Activated T-cell treated with anti-CD3 and anti-CD28 coated beads, Interleukin-2, amount 50 U/mL, for 72 hours (primary cell): ENCODE measurements around the gene FHIT. TPM values are rescaled to one million over a fixed set of nuclear protein-coding genes. Genes with fewer than 3 reads are reported as not detected.
"Not testable (repeated sequence)": the region's sequence is repeated elsewhere in the genome, so short reads cannot be mapped to it uniquely, and the experiment has no call there.

Source experiments
- ATAC-seq, 2 donors: fragments of 150-1000 bp; cut with Tn5 transposase; replicated peaks in 1 of 2; 2 replicates each; pipeline ENCODE4 v1.10.0; 2021; ENCODE audit warnings: moderate library complexity in 2 of 2, mild to moderate bottlenecking in 1 of 2
- DNase-seq, 2 donors: peaks; one replicate each; pipeline ENCODE4 v3.0.0; 2021 to 2022; ENCODE audit warnings: mixed read lengths in 1 of 2
- H3K27ac Mint-ChIP-seq: one replicate; pipeline ENCODE4 v1.8.0; 2022; ENCODE audit warnings: mild to moderate bottlenecking, moderate library complexity, mixed read lengths
- H3K27me3 Mint-ChIP-seq: one replicate; pipeline ENCODE4 v1.8.0; 2022; ENCODE audit warnings: low read depth, mixed read lengths
- H3K36me3 Mint-ChIP-seq, 2 donors: one replicate each; pipeline ENCODE4 v1.8.0; 2022; ENCODE audit warnings: mixed read lengths in 2 of 2, mild to moderate bottlenecking in 1 of 2; ENCODE audit not compliant: insufficient read depth in 2 of 2
- H3K4me1 Mint-ChIP-seq: one replicate; pipeline ENCODE4 v1.8.0; 2022; ENCODE audit warnings: low read depth, mixed read lengths
- H3K4me3 Mint-ChIP-seq, 2 donors: one replicate each; pipeline ENCODE4 v1.8.0; 2022; ENCODE audit warnings: mild to moderate bottlenecking in 2 of 2, mixed read lengths in 2 of 2, moderate library complexity in 2 of 2
- H3K9me3 Mint-ChIP-seq, 2 donors: one replicate each; pipeline ENCODE4 v1.8.0; 2022; ENCODE audit warnings: mixed read lengths in 2 of 2
- total RNA-seq, 2 donors: library from RNA; stranded (reverse); gene quantifications; one replicate each; pipeline ENCODE4 v1.2.3, GENCODE V29; 2022

Gene FHIT
- total RNA-seq, 2 donors from 2014 or later: 48.2 to 54.9 TPM

DNA sequence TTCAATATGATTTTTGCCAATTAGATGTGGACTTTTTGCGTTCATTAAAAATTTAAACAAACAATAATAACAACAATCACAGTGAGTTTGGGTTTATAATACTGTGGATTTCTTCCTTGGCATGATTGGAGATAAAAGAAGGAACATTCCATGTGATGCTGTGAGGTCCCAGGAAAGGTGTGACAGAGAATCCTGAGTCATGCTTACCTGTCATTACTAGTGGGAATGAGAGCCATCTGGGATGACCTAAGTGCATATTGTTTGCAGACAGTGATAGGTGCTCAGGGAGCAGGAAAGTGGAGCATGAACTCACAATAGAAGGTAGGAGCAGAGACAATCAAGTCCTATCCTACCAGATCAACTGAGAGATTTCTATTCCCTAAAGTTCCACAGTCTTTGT, 1434.9 kb downstream of the FHIT start:
- no peak for ATAC-seq
- H3K9me3 Mint-ChIP-seq: peaks cover 0 to 5% of the 10 kb centered on the region in 2 donors
- no peak overlapping the region for H3K27ac Mint-ChIP-seq
- H3K4me3 Mint-ChIP-seq: no peak overlapping the region
- peaks cover 16% of the 10 kb centered on the region for H3K4me1 Mint-ChIP-seq
- no peaks in the 10 kb centered on the region for H3K36me3 Mint-ChIP-seq
- no peak for DNase-seq
- H3K27me3 Mint-ChIP-seq: no peaks in the 10 kb centered on the region

DNA sequence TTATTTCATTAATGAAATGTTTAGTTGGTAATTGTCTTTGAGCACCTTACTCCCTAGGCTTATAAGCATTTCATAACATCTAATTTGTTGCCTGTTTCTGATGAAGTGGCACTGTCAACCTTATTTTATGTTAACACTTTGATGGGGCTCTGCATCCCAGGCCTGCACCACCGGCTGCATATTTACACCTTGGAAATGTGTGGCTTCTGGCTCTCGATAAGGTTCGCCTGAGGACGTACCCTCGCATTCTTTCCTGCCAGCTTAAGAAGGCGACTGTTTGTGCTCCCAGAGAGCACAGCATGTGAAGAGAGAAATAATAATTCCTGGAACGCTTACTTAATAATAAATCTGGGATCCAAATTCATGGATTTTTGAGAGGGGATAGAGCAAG, 1438.1 kb downstream of the FHIT start:
- H3K27me3 Mint-ChIP-seq: no peaks in the 10 kb centered on the region
- no peak overlapping the region for H3K4me3 Mint-ChIP-seq
- DNase-seq (no peak), ATAC-seq (no peak)
- H3K4me1 Mint-ChIP-seq: peaks cover 16% of the 10 kb centered on the region
- no peak overlapping the region for H3K27ac Mint-ChIP-seq
- no peaks in the 10 kb centered on the region for H3K9me3 Mint-ChIP-seq
- H3K36me3 Mint-ChIP-seq: no peaks in the 10 kb centered on the region

DNA sequence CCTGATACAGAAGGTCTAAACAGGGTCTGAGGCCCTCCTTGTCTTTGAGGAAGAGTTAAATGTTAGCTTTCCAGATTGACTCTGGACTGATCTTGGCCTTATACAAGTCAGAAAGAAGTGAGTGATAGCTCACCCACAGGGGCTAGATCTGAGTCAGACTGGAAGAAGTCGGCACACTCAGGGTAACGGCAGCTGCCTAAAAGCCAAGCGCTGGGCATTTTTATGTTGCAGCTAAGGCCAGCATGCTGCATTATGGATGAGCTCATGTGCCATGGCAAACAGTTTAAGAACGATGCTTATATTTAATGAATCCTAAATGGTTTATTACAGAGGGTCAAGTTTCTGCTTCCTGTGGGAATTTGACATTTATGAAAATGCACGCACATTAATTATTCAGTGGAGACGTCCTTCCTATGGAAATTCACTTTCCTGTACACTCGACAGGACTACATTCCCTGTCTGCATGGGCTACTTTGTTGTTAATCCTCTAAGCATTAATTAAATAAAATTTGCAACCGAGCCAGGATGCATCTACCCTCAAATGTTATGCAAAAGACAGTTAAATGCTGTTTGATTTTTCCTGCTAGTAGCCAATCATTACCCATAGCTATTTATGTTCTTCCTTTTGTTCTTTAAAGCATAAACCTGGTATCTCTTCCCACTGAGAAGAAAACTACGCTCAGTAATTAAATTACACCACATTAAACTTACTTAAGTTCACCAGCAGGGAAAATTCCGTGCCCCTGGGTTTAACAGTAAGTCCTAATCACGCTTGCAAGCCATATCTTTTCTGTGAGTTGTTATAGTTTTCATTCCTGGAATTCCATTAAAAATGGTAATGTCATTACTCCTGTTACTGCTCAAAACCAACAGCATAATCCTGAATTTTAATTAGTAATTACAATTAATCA, 1438.8 kb downstream of the FHIT start:
- Mint-ChIP-seq H3K36me3 (no peaks in the 10 kb centered on the region), H3K27me3 (no peaks in the 10 kb centered on the region), H3K4me1 (peaks cover 16% of the 10 kb centered on the region), H3K4me3 (no peak overlapping the region), H3K27ac (no peak overlapping the region), H3K9me3 (no peaks in the 10 kb centered on the region)
- ATAC-seq (peak in 1 of 2 donors; percentile 62), DNase-seq (no peak)

DNA sequence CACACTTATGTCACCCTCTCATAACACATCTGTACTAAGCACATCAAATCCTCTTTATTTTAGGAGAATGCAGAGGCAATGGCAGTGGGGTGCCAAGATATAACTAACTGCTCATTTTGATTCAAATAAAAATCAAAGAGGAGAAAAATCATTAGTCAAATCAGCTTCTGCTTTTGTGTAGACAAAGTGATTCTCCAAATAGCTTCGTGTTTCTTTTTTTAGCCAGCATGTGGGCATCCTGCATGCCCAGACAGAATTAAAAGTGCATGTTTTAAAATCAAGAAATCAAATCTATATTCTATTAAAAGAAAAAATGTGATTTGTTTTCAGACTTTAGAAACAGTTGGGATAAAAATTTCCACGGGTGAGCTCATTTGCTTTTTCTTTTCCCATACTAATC, 1440.1 kb downstream of the FHIT start:
- Mint-ChIP-seq H3K9me3 (no peaks in the 10 kb centered on the region), H3K4me3 (no peak overlapping the region), H3K27ac (no peak overlapping the region), H3K36me3 (no peaks in the 10 kb centered on the region), H3K4me1 (peaks cover 16% of the 10 kb centered on the region), H3K27me3 (no peaks in the 10 kb centered on the region)
- no peak for ATAC-seq
- DNase-seq: no peak

DNA sequence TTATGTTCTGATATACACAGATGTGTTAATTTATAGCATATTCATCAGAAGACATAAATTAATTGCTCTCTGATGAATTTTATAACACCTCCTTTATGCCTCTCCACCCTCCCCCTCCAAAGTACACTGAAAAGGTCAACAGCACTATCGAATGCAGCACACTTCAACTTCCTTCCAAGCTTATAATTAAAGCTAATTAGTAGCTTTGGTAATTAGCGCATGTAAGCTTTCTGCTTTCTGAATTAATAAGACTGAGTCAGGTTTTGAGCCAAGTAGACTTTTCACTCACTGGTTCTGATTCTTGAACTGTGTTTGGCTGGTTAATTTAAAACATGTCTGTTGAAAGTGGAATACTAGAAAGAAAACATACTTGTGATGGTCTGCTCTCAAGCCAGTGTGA, 1440.6 kb downstream of the FHIT start:
- Mint-ChIP-seq H3K4me3 (no peak overlapping the region), H3K27ac (no peak overlapping the region), H3K27me3 (no peaks in the 10 kb centered on the region), H3K36me3 (no peaks in the 10 kb centered on the region), H3K9me3 (no peaks in the 10 kb centered on the region), H3K4me1 (peaks cover 16% of the 10 kb centered on the region)
- DNase-seq (no peak), ATAC-seq (no peak)

DNA sequence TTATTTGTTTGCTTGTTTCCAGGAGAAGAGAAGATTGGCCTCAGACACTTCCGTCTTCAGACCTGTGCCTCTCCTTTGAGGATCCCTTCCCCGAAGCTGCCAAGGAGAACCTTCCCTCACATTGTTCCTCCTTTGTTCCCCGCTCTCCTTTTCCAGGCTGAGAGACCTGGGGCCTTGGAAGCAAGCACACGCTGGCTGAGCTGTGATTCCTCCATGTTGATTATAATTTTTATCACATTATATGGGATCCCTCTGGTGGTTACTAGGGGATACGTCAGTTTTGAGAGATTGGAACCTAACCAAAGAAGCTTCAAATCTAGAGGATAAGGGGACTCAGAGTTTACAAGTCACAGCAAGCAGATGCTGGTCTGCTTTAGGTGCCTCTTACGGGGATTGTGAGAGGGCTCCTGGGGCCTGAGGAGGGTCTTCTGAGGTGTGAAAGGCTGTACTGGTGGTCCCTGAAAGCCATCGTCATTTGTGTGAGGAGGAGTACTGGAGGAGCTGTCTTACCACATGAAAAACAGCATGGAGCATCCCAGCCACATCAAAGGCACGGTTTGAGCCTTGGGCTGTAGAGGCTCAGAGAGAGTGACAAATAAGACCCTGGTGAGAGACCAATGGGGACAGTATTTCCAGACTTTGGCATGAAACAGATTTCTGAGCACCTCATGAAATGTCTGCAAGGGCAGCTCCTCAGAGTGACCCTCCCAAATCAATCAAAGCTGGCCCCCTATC, 1441.4 kb downstream of the FHIT start:
- no peak overlapping the region for H3K27ac Mint-ChIP-seq
- H3K9me3 Mint-ChIP-seq: no peaks in the 10 kb centered on the region
- ATAC-seq (no peak), DNase-seq (no peak)
- no peak overlapping the region for H3K4me3 Mint-ChIP-seq
- H3K27me3 Mint-ChIP-seq: no peaks in the 10 kb centered on the region
- H3K36me3 Mint-ChIP-seq: no peaks in the 10 kb centered on the region
- H3K4me1 Mint-ChIP-seq: peaks cover 16% of the 10 kb centered on the region

DNA sequence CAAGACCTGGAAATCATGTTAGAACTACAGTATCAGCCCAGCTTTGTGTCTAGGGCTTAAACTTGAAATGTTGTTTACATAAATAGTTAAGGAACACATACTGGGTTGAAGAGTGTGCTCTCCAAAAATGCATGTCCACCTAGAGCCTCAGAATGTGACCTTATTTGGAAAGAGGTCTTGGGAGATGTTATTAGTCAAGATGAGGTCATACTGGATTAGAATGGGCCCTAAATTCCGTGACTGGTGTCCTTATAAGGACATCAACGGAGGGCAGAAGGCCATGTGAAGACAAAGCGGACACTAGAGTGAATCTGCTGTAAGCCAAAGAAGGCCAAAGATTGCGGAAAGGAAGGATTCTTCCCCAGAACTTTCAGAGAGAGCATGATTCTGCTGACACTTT, 1442.2 kb downstream of the FHIT start:
- peaks cover 16% of the 10 kb centered on the region for H3K4me1 Mint-ChIP-seq
- H3K4me3 Mint-ChIP-seq: no peak overlapping the region
- no peaks in the 10 kb centered on the region for H3K9me3 Mint-ChIP-seq
- H3K36me3 Mint-ChIP-seq: no peaks in the 10 kb centered on the region
- H3K27me3 Mint-ChIP-seq: no peaks in the 10 kb centered on the region
- ATAC-seq (no peak), DNase-seq (no peak)
- no peak overlapping the region for H3K27ac Mint-ChIP-seq

DNA sequence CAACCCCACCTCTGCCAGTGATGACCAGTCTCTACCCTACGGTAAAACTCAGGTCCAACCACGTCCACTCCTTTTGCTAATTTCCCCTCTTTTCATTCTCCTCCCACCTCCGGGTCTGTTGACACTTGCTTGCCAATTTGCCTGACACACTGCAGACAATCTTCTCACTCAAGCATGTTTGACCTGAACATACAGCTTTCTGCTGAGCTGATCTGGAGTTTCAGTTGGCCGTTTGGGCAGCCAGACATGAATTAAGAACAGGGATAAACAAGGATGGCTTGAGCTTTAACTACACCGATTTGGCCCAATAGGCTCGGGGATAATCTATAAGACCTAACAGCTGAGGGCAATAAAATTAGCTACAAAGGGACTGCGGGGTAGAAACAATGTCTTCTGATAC, 1442.8 kb downstream of the FHIT start:
- DNase-seq: no peak
- Mint-ChIP-seq H3K4me1 (peaks cover 16% of the 10 kb centered on the region), H3K9me3 (no peaks in the 10 kb centered on the region), H3K27me3 (no peaks in the 10 kb centered on the region), H3K27ac (no peak overlapping the region), H3K36me3 (no peaks in the 10 kb centered on the region), H3K4me3 (no peak overlapping the region)
- no peak for ATAC-seq

DNA sequence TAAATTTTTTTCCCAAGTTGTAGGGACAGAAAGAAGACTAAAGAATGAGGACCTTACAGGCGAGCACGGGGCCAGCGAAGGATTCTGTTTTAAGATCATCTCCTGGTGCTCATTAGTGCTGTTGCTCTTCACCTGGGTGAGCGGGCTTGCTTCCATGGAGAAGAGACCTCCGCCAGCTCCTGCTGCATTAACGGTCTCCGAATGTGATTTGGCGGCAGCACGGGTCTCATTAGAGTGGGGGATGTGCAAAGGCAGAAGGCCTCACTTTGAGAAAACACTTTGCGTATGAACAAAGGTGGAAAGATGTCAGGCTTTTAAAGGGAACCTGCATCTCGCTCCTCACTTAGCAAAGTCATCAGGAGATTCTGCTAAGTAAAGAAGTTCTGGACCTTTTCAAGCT, 1448.0 kb downstream of the FHIT start:
- DNase-seq (no peak), ATAC-seq (no peak)
- H3K27me3 Mint-ChIP-seq: no peaks in the 10 kb centered on the region
- H3K27ac Mint-ChIP-seq: no peak overlapping the region
- H3K36me3 Mint-ChIP-seq: no peaks in the 10 kb centered on the region
- peaks cover 16% of the 10 kb centered on the region for H3K4me1 Mint-ChIP-seq
- H3K4me3 Mint-ChIP-seq: no peak overlapping the region
- peaks cover 0 to 1% of the 10 kb centered on the region in 2 donors for H3K9me3 Mint-ChIP-seq

DNA sequence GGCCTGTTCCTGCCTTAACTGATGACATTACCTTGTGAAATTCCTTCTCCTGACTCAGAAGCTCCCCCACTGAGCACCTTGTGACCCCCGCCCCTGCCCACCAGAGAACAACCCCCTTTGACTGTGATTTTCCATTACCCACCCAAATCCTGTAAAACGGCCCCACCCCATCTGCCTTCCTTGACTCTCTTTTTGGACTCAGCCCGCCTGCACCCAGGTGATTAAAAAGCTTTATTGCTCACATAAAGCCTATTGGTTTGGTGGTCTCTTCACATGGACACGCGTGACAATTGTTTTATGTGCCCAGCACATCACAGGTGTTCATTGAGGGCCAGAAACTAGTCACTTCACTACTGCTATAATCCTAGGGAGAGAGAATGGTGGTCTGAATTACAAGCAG, 1448.8 kb downstream of the FHIT start:
- not testable (repeated sequence) for H3K36me3 Mint-ChIP-seq, DNase-seq, ATAC-seq, H3K4me3 Mint-ChIP-seq, H3K9me3 Mint-ChIP-seq, H3K27me3 Mint-ChIP-seq, H3K27ac Mint-ChIP-seq
- H3K4me1 Mint-ChIP-seq: peaks cover 16% of the 10 kb centered on the region

DNA sequence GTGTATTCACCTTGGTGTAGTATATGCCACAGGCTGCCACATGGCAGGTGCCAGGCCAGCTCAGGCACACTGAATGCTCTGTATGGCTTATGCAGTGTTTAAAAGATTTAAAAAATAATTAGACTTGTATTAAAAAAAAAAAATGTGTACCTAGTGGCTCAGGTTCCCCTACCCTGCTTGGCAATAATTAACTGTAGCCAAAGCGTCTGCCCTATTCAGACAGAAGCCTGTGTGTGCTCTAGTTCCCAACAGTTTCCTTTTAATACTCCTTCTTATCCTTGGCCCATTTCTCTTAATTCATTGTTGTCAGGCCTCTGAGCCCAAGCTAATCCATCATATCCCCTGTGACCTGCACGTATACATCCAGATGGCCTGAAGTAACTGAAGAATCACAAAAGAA, 1449.2 kb downstream of the FHIT start:
- no peaks in the 10 kb centered on the region for H3K27me3 Mint-ChIP-seq
- H3K36me3 Mint-ChIP-seq: peaks cover 0 to 2% of the 10 kb centered on the region in 2 donors
- peaks cover 16% of the 10 kb centered on the region for H3K4me1 Mint-ChIP-seq
- ATAC-seq (no peak), DNase-seq (no peak)
- H3K9me3 Mint-ChIP-seq: peaks cover 0 to 1% of the 10 kb centered on the region in 2 donors
- no peak overlapping the region for H3K27ac Mint-ChIP-seq
- H3K4me3 Mint-ChIP-seq: no peak overlapping the region

DNA sequence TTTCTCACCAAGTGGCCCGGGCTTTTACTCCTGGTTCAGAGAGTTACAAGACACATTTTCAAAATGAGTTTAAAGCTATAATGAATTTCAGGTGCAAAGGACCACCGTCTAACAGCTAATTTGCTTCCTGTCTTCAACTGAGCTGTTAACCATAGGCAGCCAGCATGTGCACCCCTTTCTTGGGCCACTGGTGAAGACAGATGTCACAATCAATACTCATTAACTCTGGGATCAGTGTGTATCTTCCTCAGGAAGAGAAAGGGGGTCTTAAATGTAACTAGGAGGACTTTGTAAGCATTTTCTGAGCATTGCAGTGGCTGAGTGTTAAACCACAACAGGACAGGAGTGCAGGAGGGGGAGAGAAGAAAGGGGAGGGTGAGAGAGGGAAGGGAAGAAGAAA, 1450.8 kb downstream of the FHIT start:
- peaks cover 0 to 2% of the 10 kb centered on the region in 2 donors for H3K36me3 Mint-ChIP-seq
- H3K27me3 Mint-ChIP-seq: no peaks in the 10 kb centered on the region
- no peak overlapping the region for H3K4me3 Mint-ChIP-seq
- H3K27ac Mint-ChIP-seq: no peak overlapping the region
- ATAC-seq (no peak), DNase-seq (no peak)
- H3K4me1 Mint-ChIP-seq: peaks cover 16% of the 10 kb centered on the region
- H3K9me3 Mint-ChIP-seq: peaks cover 0 to 2% of the 10 kb centered on the region in 2 donors

DNA sequence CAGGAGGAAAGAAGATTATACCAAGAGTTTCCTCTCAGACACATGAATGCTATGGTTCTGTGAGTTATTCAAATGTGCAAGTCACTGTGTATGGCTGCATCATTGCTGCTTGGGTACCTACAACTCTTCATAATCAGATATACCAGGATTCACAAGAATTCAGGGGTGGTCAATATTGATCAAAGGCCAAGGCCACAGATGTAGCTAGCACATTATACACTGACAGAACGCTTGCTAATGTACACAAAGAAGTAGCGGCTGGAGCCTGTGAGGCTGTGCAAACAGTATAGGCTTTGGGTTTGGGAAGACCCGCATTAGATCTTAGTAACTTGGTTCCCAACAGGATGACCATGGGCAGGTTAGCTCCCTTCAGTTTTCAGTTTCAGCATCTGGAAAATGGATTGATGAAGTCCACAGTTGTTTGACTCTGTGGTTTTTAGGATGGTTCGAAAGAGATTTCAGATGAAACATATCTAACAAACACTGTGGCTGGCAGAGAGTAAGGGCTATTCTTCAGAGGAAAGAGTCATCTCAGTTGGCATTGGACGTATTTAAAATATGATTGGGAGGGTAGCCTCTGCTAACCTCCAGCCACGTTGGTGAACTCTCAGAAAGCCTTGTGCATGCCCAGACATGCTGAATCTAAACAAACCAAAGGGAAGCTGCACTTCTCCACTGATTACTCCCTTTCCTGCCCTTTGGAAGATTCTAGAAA, 1452.7 kb downstream of the FHIT start:
- H3K36me3 Mint-ChIP-seq: peaks cover 0 to 2% of the 10 kb centered on the region in 2 donors
- peaks cover 16% of the 10 kb centered on the region for H3K4me1 Mint-ChIP-seq
- DNase-seq (no peak), ATAC-seq (no peak)
- H3K4me3 Mint-ChIP-seq: no peak overlapping the region
- H3K9me3 Mint-ChIP-seq: peaks cover 0 to 2% of the 10 kb centered on the region in 2 donors
- no peaks in the 10 kb centered on the region for H3K27me3 Mint-ChIP-seq
- H3K27ac Mint-ChIP-seq: no peak overlapping the region
